Measurements from ENCODE around the gene PCDHA1.

GRCh38 chr5:140978260-140978659, 192.3 kb downstream of the PCDHA1 start:
- no peak for TF ChIP-seq CTCF (IDR thresholded peaks at IDR 0.05; ENCODE audit: extremely low read depth in 1 of 2, insufficient read depth in 1 of 2, low read depth in 1 of 2, low read length in 2 of 2)
- TF ChIP-seq EZH2 (IDR thresholded peaks at IDR 0.05; ENCODE audit: borderline replicate concordance, low read depth, low read length, severe bottlenecking), result no peak
- no peak for TF ChIP-seq POLR2AphosphoS5 (IDR thresholded peaks at IDR 0.05; ENCODE audit: insufficient read depth, low read depth, low read length)
